Smooth muscle cell (in vitro differentiated cells): ENCODE measurements around the gene COPA. TPM values are rescaled to one million over a fixed set of nuclear protein-coding genes. Genes with fewer than 3 reads are reported as not detected.

Source experiments
- DNase-seq: peaks from one replicate; lab custom pipeline; 2025; ENCODE audit not compliant: unreplicated experiment; lab: John Stamatoyannopoulos, UW
- H2AFZ ChIP-seq: fragments of 200-600 bp; sonication (generic); 2 replicates; pipeline ENCODE4 v1.6.0; 2016; ENCODE audit warnings: antibody characterized with exemption, low read depth, mild to moderate bottlenecking
- H3F3A ChIP-seq: fragments of 200-600 bp; sonication (generic); 2 replicates; pipeline ENCODE4 v1.6.0; 2017; ENCODE audit warnings: antibody characterized with exemption, low read depth
- H3K27ac ChIP-seq: fragments of 200-600 bp; sonication (generic); 2 replicates; pipeline ENCODE4 v1.5.1; 2016; ENCODE audit warnings: low read depth, mild to moderate bottlenecking
- H3K27me3 ChIP-seq: fragments of 200-600 bp; sonication (generic); 2 replicates; pipeline ENCODE4 v1.6.1; 2016; ENCODE audit warnings: low read depth, mild to moderate bottlenecking
- H3K36me3 ChIP-seq: fragments of 200-600 bp; sonication (generic); 2 replicates; pipeline ENCODE4 v1.5.1; 2016; ENCODE audit warnings: low read depth
- H3K4me1 ChIP-seq: fragments of 200-600 bp; sonication (generic); 2 replicates; pipeline ENCODE4 v1.5.1; 2016; ENCODE audit warnings: low read depth
- H3K4me2 ChIP-seq: fragments of 200-600 bp; sonication (generic); 2 replicates; pipeline ENCODE4 v1.6.0; 2016; ENCODE audit warnings: mild to moderate bottlenecking
- H3K4me3 ChIP-seq: fragments of 200-600 bp; sonication (generic); 2 replicates; pipeline ENCODE4 v1.5.1; 2016; ENCODE audit warnings: mild to moderate bottlenecking
- H3K79me2 ChIP-seq: fragments of 200-600 bp; sonication (generic); 2 replicates; pipeline ENCODE4 v1.6.0; 2016; ENCODE audit warnings: low read depth, mild to moderate bottlenecking
- H3K9ac ChIP-seq: fragments of 200-600 bp; sonication (generic); 2 replicates; pipeline ENCODE4 v1.6.0; 2016; ENCODE audit warnings: low read depth
- H3K9me3 ChIP-seq: fragments of 200-600 bp; sonication (generic); replicated peaks from 2 replicates; pipeline ENCODE4 v1.5.1; 2016; ENCODE audit warnings: low read depth
- H4K20me1 ChIP-seq: fragments of 200-600 bp; sonication (generic); 2 replicates; pipeline ENCODE4 v1.6.0; 2016; ENCODE audit warnings: low read depth
- CTCF ChIP-seq: fragments of 200-600 bp; sonication (generic); IDR thresholded peaks from 2 replicates; pipeline ENCODE4 v1.5.1; 2017; ENCODE audit warnings: borderline replicate concordance, mild to moderate bottlenecking, antibody characterized with exemption; ENCODE audit not compliant: insufficient read depth, poor library complexity, severe bottlenecking
- WGBS: methylation state at CpG from one replicate; pipeline ENCODE4 v1.1.7; 2016; ENCODE audit warnings: low lambda C conversion rate; 5-methylcytosine and 5-hydroxymethylcytosine counted together
- polyA plus RNA-seq: library from polyadenylated mRNA; unstranded; fragments of >200 nt; fragmentation: Nextera tagmentation; extraction: Ambion mirVana; gene quantifications from 2 replicates; pipeline ENCODE4 v1.2.1, GENCODE V29; 2016
- total RNA-seq: library from RNA; depleted of rRNA; stranded (reverse); fragments of >200 nt; gene quantifications from 2 replicates; pipeline ENCODE4 v1.2.3, GENCODE V29; 2014

COPA gene
- total and polyA plus RNA-seq, 2 experiments from 2014 or later: 171 to 196 TPM

- H3K9me3 ChIP-seq: no peaks in the 10 kb centered on the region
- 96% methylated on average over 4 of the region's 4 CpGs for WGBS
Measured at GRCh38 chr1:160277987-160278386, 65.1 kb downstream of the COPA start.

GRCh38 chr1:160277330-160277729 is 65.7 kb downstream of the COPA start:
- H3K9ac ChIP-seq: no peak overlapping the region
- H3K36me3 ChIP-seq: peaks cover 19% of the 10 kb centered on the region
- H3K79me2 ChIP-seq: no peaks in the 10 kb centered on the region
- H3K9me3 ChIP-seq: no peaks in the 10 kb centered on the region
- H3F3A ChIP-seq: no peaks in the 10 kb centered on the region
- H3K4me3 ChIP-seq: no peak overlapping the region
- no peaks in the 10 kb centered on the region for H3K4me1 ChIP-seq
- TF ChIP-seq CTCF: no peak
- no peak overlapping the region for H3K27ac ChIP-seq
- H4K20me1 ChIP-seq: no peaks in the 10 kb centered on the region
- no peak overlapping the region for H3K4me2 ChIP-seq
- WGBS: 94% methylated on average over 2 of the region's 2 CpGs
- H3K27me3 ChIP-seq: no peaks in the 10 kb centered on the region
- DNase-seq: no peak
- no peak overlapping the region for H2AFZ ChIP-seq

More at GRCh38 chr1:160277987-160278386, 65.1 kb downstream of the COPA start:
- H3F3A ChIP-seq: no peaks in the 10 kb centered on the region
- H3K27ac ChIP-seq: no peak overlapping the region
- H3K79me2 ChIP-seq: peaks cover under 1% of the 10 kb centered on the region
- H4K20me1 ChIP-seq: no peaks in the 10 kb centered on the region
- no peak overlapping the region for H2AFZ ChIP-seq
- no peak overlapping the region for H3K4me3 ChIP-seq
- no peak for TF ChIP-seq CTCF
- no peak overlapping the region for H3K9ac ChIP-seq
- H3K4me2 ChIP-seq: no peak overlapping the region
- no peaks in the 10 kb centered on the region for H3K27me3 ChIP-seq
- no peak for DNase-seq
- H3K36me3 ChIP-seq: peaks cover 19% of the 10 kb centered on the region
- H3K4me1 ChIP-seq: no peaks in the 10 kb centered on the region

GRCh38 chr1:160271025-160271424 is 72.0 kb downstream of the COPA start:
- no peak for TF ChIP-seq CTCF
- Histone ChIP-seq H3K9ac (no peak overlapping the region), H3K4me3 (no peak overlapping the region), H3K9me3 (no peaks in the 10 kb centered on the region), H3K79me2 (no peaks in the 10 kb centered on the region), H3K36me3 (no peaks in the 10 kb centered on the region), H3K4me2 (no peak overlapping the region), H3K4me1 (no peaks in the 10 kb centered on the region), H3F3A (no peaks in the 10 kb centered on the region), H4K20me1 (no peaks in the 10 kb centered on the region), H3K27me3 (no peaks in the 10 kb centered on the region), H2AFZ (no peak overlapping the region), H3K27ac (no peak overlapping the region)
- WGBS: 86% methylated on average over 1 of the region's 1 CpG
- no peak for DNase-seq

- Histone ChIP-seq H3K9ac (no peak overlapping the region), H4K20me1 (no peaks in the 10 kb centered on the region), H3K79me2 (no peaks in the 10 kb centered on the region), H3K27ac (no peak overlapping the region), H3K36me3 (no peaks in the 10 kb centered on the region), H3K4me2 (no peak overlapping the region), H3F3A (no peaks in the 10 kb centered on the region), H3K27me3 (no peaks in the 10 kb centered on the region), H3K9me3 (no peaks in the 10 kb centered on the region), H2AFZ (no peak overlapping the region), H3K4me1 (no peaks in the 10 kb centered on the region), H3K4me3 (no peak overlapping the region)
- WGBS: 80% methylated on average over 9 of the region's 10 CpGs
- no peak for DNase-seq
- TF ChIP-seq CTCF: no peak
Measured at GRCh38 chr1:160267284-160267991, 75.6 kb downstream of the COPA start.
